Skeletal muscle satellite cell (primary cell): Measurements from ENCODE around the gene EMILIN1.
"Not testable (repeated sequence)": the region's sequence is repeated elsewhere in the genome, so short reads cannot be mapped to it uniquely, and the experiment has no call there.

Experiments
- H3K27me3 ChIP-seq: 2 replicates; pipeline ENCODE4 v1.7.0; 2013; ENCODE audit warnings: low read length; ENCODE audit not compliant: control insufficient read depth, insufficient read depth
- H3K36me3 ChIP-seq: 2 replicates; pipeline ENCODE4 v1.7.0; 2013; ENCODE audit warnings: mild to moderate bottlenecking, control low read depth, low read length; ENCODE audit not compliant: insufficient read depth
- H3K4me1 ChIP-seq: 2 replicates; pipeline ENCODE4 v1.7.0; 2013; ENCODE audit warnings: low read length; ENCODE audit not compliant: control insufficient read depth, insufficient read depth
- H3K4me2 ChIP-seq: 2 replicates; pipeline ENCODE4 v1.7.0; 2013; ENCODE audit warnings: mild to moderate bottlenecking, low read length
- H3K4me3 ChIP-seq: 2 replicates; pipeline ENCODE4 v1.7.0; 2013; ENCODE audit warnings: low read length
- H3K9ac ChIP-seq: 2 replicates; pipeline ENCODE4 v1.7.0; 2013; ENCODE audit warnings: mild to moderate bottlenecking, low read depth, low read length, moderate library complexity
- H3K9me3 ChIP-seq: replicated peaks from 2 replicates; pipeline ENCODE4 v1.7.0; 2013; ENCODE audit warnings: mild to moderate bottlenecking, control low read depth, low read length

Gene EMILIN1

DNA sequence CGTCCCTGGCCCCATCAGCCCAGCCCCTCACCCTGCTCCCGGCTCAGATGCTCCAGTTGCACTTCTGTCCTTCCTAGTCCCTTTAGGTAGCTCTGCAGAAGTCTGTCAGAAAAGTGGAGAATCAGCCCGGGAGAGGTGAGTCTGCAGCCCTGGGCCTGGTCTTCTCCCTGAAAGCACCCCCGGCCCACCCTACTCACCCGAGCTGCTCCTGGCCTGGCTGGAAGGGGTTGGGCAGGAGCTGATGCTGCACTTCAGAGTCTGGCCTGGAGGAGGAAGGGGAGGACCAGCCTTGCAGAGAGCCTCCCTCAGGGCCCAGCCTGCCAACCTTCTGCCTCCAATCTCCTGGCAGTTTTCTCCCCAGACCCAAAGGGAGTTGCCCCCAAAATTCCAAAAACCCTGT lies 23.9 kb downstream of the EMILIN1 start:
- Histone ChIP-seq H3K36me3 (no peaks in the 10 kb centered on the region), H3K27me3 (peaks cover 39% of the 10 kb centered on the region), H3K4me2 (no peak overlapping the region), H3K4me3 (no peak overlapping the region), H3K9me3 (no peaks in the 10 kb centered on the region), H3K4me1 (no peaks in the 10 kb centered on the region), H3K9ac (no peak overlapping the region)

DNA sequence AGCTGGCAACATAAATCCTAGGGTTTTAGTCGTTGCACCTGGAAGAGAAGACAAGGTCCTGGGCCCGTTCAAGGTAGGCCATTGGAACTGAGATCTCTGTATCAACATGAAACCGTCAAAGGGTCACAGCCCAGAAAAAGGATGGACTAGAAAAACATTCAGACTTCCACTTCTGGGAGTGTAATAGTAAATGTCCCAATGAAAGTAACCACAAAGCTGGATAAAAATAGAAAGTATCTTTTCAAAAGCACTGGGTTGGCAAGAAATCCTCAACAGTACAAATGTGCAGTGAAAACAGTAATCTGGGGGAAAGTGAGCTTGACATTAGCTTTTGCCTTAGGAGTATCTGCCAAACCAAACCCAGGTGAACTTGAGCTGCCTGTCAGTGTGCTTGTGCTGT lies 27.6 kb downstream of the EMILIN1 start:
- H3K9ac ChIP-seq, result no peak overlapping the region
- no peaks in the 10 kb centered on the region for H3K4me1 ChIP-seq
- no peak overlapping the region for H3K4me3 ChIP-seq
- peaks cover 39% of the 10 kb centered on the region for H3K27me3 ChIP-seq
- H3K4me2 ChIP-seq, result no peak overlapping the region
- H3K9me3 ChIP-seq, result no peaks in the 10 kb centered on the region
- H3K36me3 ChIP-seq, result no peaks in the 10 kb centered on the region

DNA sequence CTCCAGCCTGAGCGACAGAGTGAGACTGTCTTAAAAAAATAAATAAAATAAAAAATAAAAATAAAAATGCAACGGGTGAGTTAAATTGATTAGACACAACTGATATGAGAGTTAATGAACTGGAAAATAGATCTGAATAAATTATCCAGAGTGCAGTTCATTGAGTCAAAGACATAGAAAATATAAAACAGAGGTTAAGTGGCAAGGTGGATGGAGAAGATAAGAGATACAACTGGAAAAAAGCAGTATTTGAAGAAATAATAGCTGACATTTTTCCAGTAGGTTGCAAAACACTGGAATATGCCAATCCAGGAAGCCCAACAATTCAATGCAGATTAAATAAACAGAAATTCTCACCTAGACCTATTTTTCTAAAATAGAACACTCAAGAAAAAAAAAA lies 29.8 kb downstream of the EMILIN1 start:
- H3K9ac ChIP-seq, result no peak overlapping the region
- H3K4me3 ChIP-seq, result no peak overlapping the region
- H3K9me3 ChIP-seq, result no peaks in the 10 kb centered on the region
- no peaks in the 10 kb centered on the region for H3K36me3 ChIP-seq
- H3K27me3 ChIP-seq, result peaks cover 32% of the 10 kb centered on the region
- no peak overlapping the region for H3K4me2 ChIP-seq
- H3K4me1 ChIP-seq, result no peaks in the 10 kb centered on the region

DNA sequence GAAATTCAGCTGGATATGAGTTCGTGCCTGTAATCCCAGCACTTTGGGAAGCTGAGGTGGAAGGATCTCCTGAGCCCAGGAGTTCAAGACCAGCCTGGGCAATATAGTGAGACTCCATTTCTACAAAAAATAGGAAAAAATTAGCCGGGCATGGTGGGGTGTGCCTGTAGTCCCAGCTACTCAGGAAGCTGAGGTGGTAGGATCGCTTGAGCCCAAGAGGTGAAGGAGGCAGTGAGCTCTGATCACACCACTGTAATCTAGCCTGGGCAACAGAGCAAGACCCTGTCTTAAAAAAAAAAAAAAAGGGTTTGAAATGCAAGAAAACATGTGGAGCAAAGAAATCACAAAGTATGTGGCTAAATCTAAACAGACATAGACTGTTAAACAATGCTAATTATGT lies 30.7 kb downstream of the EMILIN1 start:
- no peak overlapping the region for H3K4me2 ChIP-seq
- no peak overlapping the region for H3K4me3 ChIP-seq
- H3K9me3 ChIP-seq, result no peaks in the 10 kb centered on the region
- no peaks in the 10 kb centered on the region for H3K4me1 ChIP-seq
- H3K27me3 ChIP-seq, result peaks cover 35% of the 10 kb centered on the region
- H3K9ac ChIP-seq, result no peak overlapping the region
- no peaks in the 10 kb centered on the region for H3K36me3 ChIP-seq

DNA sequence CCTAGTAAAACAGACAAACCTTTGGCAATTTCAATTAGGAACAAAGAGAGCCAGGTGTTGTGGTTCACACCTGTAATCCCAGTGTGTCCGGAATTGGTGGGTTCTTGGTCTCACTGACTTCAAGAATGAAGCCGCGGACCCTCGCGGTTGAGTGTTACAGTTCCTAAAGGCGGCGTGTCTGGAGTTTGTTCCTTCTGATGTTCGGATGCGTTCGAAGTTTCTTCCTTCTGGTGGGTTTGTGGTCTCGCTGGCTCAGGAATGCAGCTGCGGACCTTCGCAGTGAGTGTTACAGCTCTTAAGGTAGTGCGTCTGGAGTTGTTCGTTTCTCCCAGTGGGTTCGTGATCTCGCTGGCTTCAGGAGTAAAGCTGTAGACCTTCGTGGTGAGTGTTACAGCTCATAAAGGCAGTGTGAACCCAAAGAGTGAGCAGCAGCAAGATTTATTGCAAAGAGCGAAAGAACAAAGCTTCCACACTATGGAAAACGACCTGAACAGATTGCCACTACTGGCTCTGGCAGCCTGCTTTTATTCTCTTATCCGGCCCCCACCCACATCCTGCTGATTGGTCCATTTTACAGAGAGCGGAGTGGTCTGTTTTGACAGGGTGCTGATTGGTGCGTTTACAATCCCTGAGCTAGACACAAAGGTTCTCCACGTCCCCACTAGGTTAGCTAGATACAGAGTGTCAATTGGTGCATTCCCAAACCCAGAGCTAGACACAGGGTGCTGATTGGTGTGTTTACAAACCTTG lies 32.4 kb downstream of the EMILIN1 start:
- H3K27me3 ChIP-seq, result peaks cover 33% of the 10 kb centered on the region
- not testable (repeated sequence) for H3K4me3 ChIP-seq, H3K9ac ChIP-seq, H3K4me2 ChIP-seq, H3K4me1 ChIP-seq, H3K36me3 ChIP-seq, H3K9me3 ChIP-seq

DNA sequence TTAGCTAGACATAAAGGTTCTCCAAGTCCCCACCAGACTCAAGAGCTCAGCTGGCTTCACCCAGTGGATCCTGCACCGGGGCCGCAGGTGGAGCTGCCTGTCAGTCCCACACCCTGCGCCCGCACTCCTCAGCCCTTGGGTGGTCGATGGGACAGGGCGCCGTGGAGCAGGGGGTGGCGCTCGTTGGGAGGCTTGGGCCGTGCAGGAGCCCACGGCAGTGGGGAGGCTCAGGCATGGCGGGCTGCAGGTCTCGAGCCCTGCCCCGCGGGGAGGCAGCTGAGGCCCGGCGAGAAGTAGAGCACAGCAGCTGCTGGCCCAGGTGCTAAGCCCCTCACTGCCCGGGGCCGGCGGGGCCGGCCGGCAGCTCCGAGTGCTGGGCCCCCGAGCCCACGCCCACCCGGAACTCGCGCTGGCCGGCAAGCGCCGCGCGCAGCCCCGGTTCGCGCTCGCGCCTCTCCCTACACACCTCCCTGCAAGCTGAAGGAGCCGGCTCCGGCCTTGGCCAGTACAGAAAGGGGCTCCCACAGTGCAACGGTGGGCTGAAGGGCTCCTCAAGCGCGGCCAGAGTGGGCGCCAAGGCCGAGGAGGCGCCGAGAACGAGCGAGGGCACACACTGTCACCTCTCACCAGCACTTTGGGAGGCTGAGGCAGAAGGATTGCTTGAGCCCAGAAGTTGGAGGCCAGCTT lies 33.1 kb downstream of the EMILIN1 start:
- peaks cover 27% of the 10 kb centered on the region for H3K27me3 ChIP-seq
- not testable (repeated sequence) for H3K36me3 ChIP-seq

DNA sequence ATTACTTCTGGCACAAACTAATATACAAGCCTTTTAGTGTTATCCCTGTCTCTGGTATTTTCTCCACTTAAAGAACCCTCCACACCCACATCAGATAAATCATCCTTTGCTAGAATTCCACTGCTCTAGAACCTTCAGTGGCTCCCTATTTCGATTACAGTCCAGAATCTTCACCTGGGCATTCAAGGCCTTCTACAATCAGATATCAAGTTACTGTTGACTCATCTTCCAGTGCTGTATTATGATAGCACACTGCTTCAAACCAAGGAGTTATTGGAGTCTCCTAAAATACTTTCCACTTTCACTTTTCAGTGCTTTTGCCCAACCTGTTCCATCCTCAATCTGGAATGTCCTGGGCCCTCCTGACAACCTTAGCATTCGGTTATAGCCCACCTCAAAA lies 37.1 kb downstream of the EMILIN1 start:
- Histone ChIP-seq H3K27me3 (peaks cover 51% of the 10 kb centered on the region), H3K4me3 (no peak overlapping the region), H3K36me3 (no peaks in the 10 kb centered on the region), H3K9me3 (no peaks in the 10 kb centered on the region), H3K9ac (no peak overlapping the region), H3K4me2 (no peak overlapping the region), H3K4me1 (peaks cover 9% of the 10 kb centered on the region)

More for the DNA sequence above, 33.1 kb downstream of the EMILIN1 start:
- H3K4me1 ChIP-seq, H3K4me2 ChIP-seq, H3K4me3 ChIP-seq, H3K9ac ChIP-seq, H3K9me3 ChIP-seq: not testable (repeated sequence)

DNA sequence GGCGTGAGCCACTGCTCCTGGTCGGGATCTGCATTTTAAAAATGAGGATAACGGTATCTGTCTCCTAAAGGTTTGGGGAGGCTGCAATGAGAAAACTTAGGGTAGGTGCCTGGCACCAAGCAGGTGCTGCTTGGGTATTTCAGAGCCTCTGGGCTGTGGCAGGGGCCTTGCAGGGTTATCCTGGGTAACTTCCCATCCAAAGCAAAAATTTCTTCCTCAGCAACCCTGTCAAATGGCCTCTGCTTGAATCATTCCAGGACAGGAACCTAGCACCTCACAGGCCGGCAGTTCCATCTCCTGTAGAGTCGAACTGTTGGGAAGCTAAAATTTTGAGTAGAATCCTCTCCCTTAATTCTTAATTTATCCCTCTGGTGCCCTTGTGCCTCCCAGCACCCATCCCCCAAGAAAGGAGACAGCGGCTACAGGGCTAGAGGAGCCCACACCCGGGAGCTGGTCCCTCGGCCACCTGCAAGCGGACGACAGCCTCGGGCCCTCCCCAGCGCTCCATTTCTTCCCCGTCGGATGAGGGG lies 39.6 kb downstream of the EMILIN1 start:
- H3K27me3 ChIP-seq, result peaks cover 61% of the 10 kb centered on the region
- H3K9ac ChIP-seq, result no peak overlapping the region
- peaks cover 9% of the 10 kb centered on the region for H3K4me1 ChIP-seq
- H3K36me3 ChIP-seq, result no peaks in the 10 kb centered on the region
- H3K4me3 ChIP-seq, result peak overlapping the region; percentile 71
- peak overlapping the region; percentile 96 for H3K4me2 ChIP-seq
- H3K9me3 ChIP-seq, result no peaks in the 10 kb centered on the region

DNA sequence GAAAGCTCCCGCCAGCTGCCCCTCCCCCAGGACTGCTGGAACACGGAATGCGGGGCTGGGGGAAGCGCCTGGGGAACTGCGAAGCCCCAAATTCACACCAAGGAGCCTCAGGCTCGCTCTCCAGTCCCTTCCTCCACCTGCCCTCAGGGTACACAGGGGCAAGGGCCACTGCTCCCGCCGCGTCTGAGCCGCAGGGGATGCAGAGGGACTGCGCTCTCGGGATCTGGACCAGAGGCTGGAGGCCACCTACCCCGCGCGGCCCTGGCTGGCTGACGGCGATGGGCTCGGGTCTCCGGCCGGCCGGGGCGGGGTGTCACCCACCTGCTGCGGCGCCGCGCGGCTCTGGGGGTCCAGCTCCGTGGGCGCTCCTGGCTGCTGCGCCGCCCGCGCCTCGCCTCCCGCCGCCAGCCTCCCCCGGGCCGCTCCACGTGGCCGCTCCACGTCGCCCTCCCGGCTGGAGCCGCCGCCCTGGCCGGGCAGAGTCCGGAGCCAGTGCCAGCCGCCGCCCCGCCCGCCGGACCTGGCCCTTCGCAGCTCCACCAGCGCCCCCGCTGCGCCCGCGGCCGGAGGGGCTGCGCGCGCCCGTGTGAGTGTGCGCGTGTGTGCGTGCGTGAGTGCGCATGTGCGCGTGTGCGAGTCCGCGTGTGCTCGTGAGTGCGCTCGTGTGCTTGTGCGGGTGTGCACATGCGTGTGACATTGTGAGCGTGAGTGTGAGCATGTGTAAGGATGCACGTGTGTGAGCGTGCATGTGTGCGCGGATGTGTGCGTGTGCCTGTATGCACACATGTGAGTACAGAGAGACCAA lies 40.3 kb downstream of the EMILIN1 start, which contains the start of gene CGREF1:
Gene CGREF1, minus strand, starts transcription at position 604 of the 805 bp plus-strand sequence. CDS start 14,762 bp downstream, outside the sequence.
- Histone ChIP-seq H3K4me3 (peak within 1 kb of the TSS; percentile 71), H3K36me3 (no peaks in the 10 kb centered on the region), H3K4me1 (peaks cover 13% of the 10 kb centered on the region), H3K9ac (no peak within 1 kb of the TSS), H3K4me2 (peak within 1 kb of the TSS; percentile 96), H3K27me3 (peaks cover 58% of the 10 kb centered on the region), H3K9me3 (no peaks in the 10 kb centered on the region)

DNA sequence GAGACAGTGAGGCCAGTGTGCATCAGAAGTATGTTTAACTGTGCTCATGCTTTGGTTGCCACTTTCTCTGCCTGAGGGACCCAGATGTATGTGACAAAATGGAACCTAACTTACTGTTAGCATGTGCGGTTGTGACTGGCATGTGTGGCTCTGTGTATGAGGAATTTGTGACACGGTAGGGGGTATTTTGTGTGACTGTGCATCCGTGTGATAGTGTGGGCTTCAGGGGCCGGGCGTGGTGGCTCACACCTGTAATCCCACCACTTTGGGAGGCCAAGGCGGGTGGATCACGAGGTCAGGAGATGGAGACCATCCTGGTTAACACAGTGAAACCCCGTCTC lies 40.9 kb downstream of the EMILIN1 start:
- not testable (repeated sequence) for H3K36me3 ChIP-seq, H3K9me3 ChIP-seq, H3K9ac ChIP-seq
- peaks cover 56% of the 10 kb centered on the region for H3K27me3 ChIP-seq
- H3K4me1 ChIP-seq, result peaks cover 13% of the 10 kb centered on the region
- H3K4me2 ChIP-seq, result peak overlapping the region; percentile 96
- H3K4me3 ChIP-seq, result peak overlapping the region; percentile 71

DNA sequence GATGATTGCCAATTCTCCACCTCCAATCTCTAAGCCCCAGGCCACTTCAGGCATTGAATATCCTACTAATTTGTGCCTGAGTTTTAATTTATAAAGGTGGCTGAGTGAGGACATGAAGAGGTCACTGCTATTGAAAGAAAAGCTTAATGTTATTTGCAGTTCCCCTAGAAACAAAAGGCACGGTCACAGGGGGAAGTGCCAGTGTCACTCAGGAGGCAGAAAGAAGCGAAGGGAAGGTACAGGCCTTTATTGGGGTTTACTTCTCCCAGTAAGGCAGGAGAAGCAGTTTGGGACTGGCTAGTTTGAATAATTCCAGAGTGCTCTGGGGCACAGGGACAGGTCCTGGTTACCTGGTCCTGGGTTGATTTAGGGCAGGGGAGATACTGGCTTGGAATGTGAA lies 43.5 kb downstream of the EMILIN1 start:
- no peaks in the 10 kb centered on the region for H3K36me3 ChIP-seq
- peaks cover 47% of the 10 kb centered on the region for H3K27me3 ChIP-seq
- no peak overlapping the region for H3K4me3 ChIP-seq
- no peaks in the 10 kb centered on the region for H3K9me3 ChIP-seq
- peaks cover 13% of the 10 kb centered on the region for H3K4me1 ChIP-seq
- no peak overlapping the region for H3K4me2 ChIP-seq
- no peak overlapping the region for H3K9ac ChIP-seq
